ENCODE measurements around the gene RNU1-1.
"Not testable (repeated sequence)": the region's sequence is repeated elsewhere in the genome, so short reads cannot be mapped to it uniquely, and the experiment has no call there.

RNU1-1 gene

GRCh38 chr1:16491056-16491675 is 22.9 kb downstream of the RNU1-1 start:
- no peak for DNase-seq
- H3K27ac ChIP-seq (ENCODE audit: insufficient read depth in 1 of 2, low read depth in 1 of 2, low read length in 2 of 2, poor library complexity in 1 of 2, severe bottlenecking in 2 of 2) = no peak overlapping the region
- no peaks in the 10 kb centered on the region for H3K9me3 ChIP-seq (ENCODE audit: control extremely low read depth in 1 of 5, control insufficient read depth in 4 of 5, insufficient read depth in 2 of 5, low read depth in 1 of 5, low read length in 4 of 5)
- H3K4me1 ChIP-seq (ENCODE audit: control extremely low read depth in 1 of 4, control insufficient read depth in 4 of 4, insufficient read depth in 4 of 4, low read length in 3 of 4) = no peaks in the 10 kb centered on the region
- no peaks in the 10 kb centered on the region for H3K27me3 ChIP-seq (replicated peaks in 2 of 5; ENCODE audit: control insufficient read depth in 4 of 5, insufficient read depth in 5 of 5, low read length in 4 of 5)
- peaks cover 0 to 5% (median under 1%) of the 10 kb centered on the region in 4 experiments for H3K36me3 ChIP-seq (ENCODE audit: control insufficient read depth in 4 of 4, insufficient read depth in 4 of 4, low read length in 3 of 4)
- WGBS (ENCODE audit: insufficient coverage) = 99% methylated on average over 6 of the region's 9 CpGs
- H3K4me3 ChIP-seq (ENCODE audit: control insufficient read depth in 1 of 7, extremely low read depth in 1 of 7, insufficient read depth in 4 of 7, low read depth in 2 of 7, low read length in 6 of 7) = no peak overlapping the region
- CTCF ChIA-PET = no interaction called here
- POLR2A ChIA-PET = no interaction called here

GRCh38 chr1:16489195-16489880 is 24.7 kb downstream of the RNU1-1 start:
- WGBS (ENCODE audit: insufficient coverage) = 100% methylated on average over 4 of the region's 9 CpGs
- H3K36me3 ChIP-seq (ENCODE audit: control insufficient read depth in 4 of 4, insufficient read depth in 4 of 4, low read length in 3 of 4) = not testable (repeated sequence)

GRCh38 chr1:16487011-16487410 is 27.1 kb downstream of the RNU1-1 start:
- not testable (repeated sequence) for H3K36me3 ChIP-seq (ENCODE audit: control insufficient read depth in 4 of 4, insufficient read depth in 4 of 4, low read length in 3 of 4); H3K27me3 ChIP-seq (replicated peaks in 2 of 5; ENCODE audit: control insufficient read depth in 4 of 5, insufficient read depth in 5 of 5, low read length in 4 of 5); H3K9me3 ChIP-seq (ENCODE audit: control extremely low read depth in 1 of 5, control insufficient read depth in 4 of 5, insufficient read depth in 2 of 5, low read depth in 1 of 5, low read length in 4 of 5)

More at GRCh38 chr1:16489195-16489880, 24.7 kb downstream of the RNU1-1 start:
- H3K9me3 ChIP-seq (ENCODE audit: control extremely low read depth in 1 of 5, control insufficient read depth in 4 of 5, insufficient read depth in 2 of 5, low read depth in 1 of 5, low read length in 4 of 5); DNase-seq; H3K27ac ChIP-seq (ENCODE audit: insufficient read depth in 1 of 2, low read depth in 1 of 2, low read length in 2 of 2, poor library complexity in 1 of 2, severe bottlenecking in 2 of 2); CTCF ChIA-PET; H3K4me1 ChIP-seq (ENCODE audit: control extremely low read depth in 1 of 4, control insufficient read depth in 4 of 4, insufficient read depth in 4 of 4, low read length in 3 of 4); H3K27me3 ChIP-seq (replicated peaks in 2 of 5; ENCODE audit: control insufficient read depth in 4 of 5, insufficient read depth in 5 of 5, low read length in 4 of 5); H3K4me3 ChIP-seq (ENCODE audit: control insufficient read depth in 1 of 7, extremely low read depth in 1 of 7, insufficient read depth in 4 of 7, low read depth in 2 of 7, low read length in 6 of 7); POLR2A ChIA-PET: not testable (repeated sequence)

GRCh38 chr1:16486316-16486715 is 27.8 kb downstream of the RNU1-1 start:
- POLR2A ChIA-PET = not testable (repeated sequence)

More at GRCh38 chr1:16487011-16487410, 27.1 kb downstream of the RNU1-1 start:
- H3K4me3 ChIP-seq (ENCODE audit: control insufficient read depth in 1 of 7, extremely low read depth in 1 of 7, insufficient read depth in 4 of 7, low read depth in 2 of 7, low read length in 6 of 7); H3K27ac ChIP-seq (ENCODE audit: insufficient read depth in 1 of 2, low read depth in 1 of 2, low read length in 2 of 2, poor library complexity in 1 of 2, severe bottlenecking in 2 of 2); CTCF ChIA-PET; H3K4me1 ChIP-seq (ENCODE audit: control extremely low read depth in 1 of 4, control insufficient read depth in 4 of 4, insufficient read depth in 4 of 4, low read length in 3 of 4); DNase-seq; POLR2A ChIA-PET: not testable (repeated sequence)

GRCh38 chr1:16484931-16485330 is 29.2 kb downstream of the RNU1-1 start:
- peaks cover 0 to 8% (median 0%) of the 10 kb centered on the region in 4 experiments for H3K36me3 ChIP-seq (ENCODE audit: control insufficient read depth in 4 of 4, insufficient read depth in 4 of 4, low read length in 3 of 4)
- WGBS (ENCODE audit: insufficient coverage) = 91% methylated on average over 4 of the region's 6 CpGs

More at GRCh38 chr1:16486316-16486715, 27.8 kb downstream of the RNU1-1 start:
- H3K4me1 ChIP-seq (ENCODE audit: control extremely low read depth in 1 of 4, control insufficient read depth in 4 of 4, insufficient read depth in 4 of 4, low read length in 3 of 4); H3K27me3 ChIP-seq (replicated peaks in 2 of 5; ENCODE audit: control insufficient read depth in 4 of 5, insufficient read depth in 5 of 5, low read length in 4 of 5); DNase-seq; CTCF ChIA-PET; H3K4me3 ChIP-seq (ENCODE audit: control insufficient read depth in 1 of 7, extremely low read depth in 1 of 7, insufficient read depth in 4 of 7, low read depth in 2 of 7, low read length in 6 of 7); H3K36me3 ChIP-seq (ENCODE audit: control insufficient read depth in 4 of 4, insufficient read depth in 4 of 4, low read length in 3 of 4); H3K9me3 ChIP-seq (ENCODE audit: control extremely low read depth in 1 of 5, control insufficient read depth in 4 of 5, insufficient read depth in 2 of 5, low read depth in 1 of 5, low read length in 4 of 5); H3K27ac ChIP-seq (ENCODE audit: insufficient read depth in 1 of 2, low read depth in 1 of 2, low read length in 2 of 2, poor library complexity in 1 of 2, severe bottlenecking in 2 of 2): not testable (repeated sequence)
- 97% methylated on average over 7 of the region's 8 CpGs for WGBS (ENCODE audit: insufficient coverage)

GRCh38 chr1:16484501-16484835 is 29.6 kb downstream of the RNU1-1 start:
- POLR2A ChIA-PET = no interaction called here
- Histone ChIP-seq H3K27ac (ENCODE audit: insufficient read depth in 1 of 2, low read depth in 1 of 2, low read length in 2 of 2, poor library complexity in 1 of 2, severe bottlenecking in 2 of 2) (no peak overlapping the region), H3K4me1 (ENCODE audit: control extremely low read depth in 1 of 4, control insufficient read depth in 4 of 4, insufficient read depth in 4 of 4, low read length in 3 of 4) (no peaks in the 10 kb centered on the region), H3K9me3 (ENCODE audit: control extremely low read depth in 1 of 5, control insufficient read depth in 4 of 5, insufficient read depth in 2 of 5, low read depth in 1 of 5, low read length in 4 of 5) (no peaks in the 10 kb centered on the region), H3K36me3 (ENCODE audit: control insufficient read depth in 4 of 4, insufficient read depth in 4 of 4, low read length in 3 of 4) (peaks cover 0 to 8% (median 0%) of the 10 kb centered on the region in 4 experiments), H3K4me3 (ENCODE audit: control insufficient read depth in 1 of 7, extremely low read depth in 1 of 7, insufficient read depth in 4 of 7, low read depth in 2 of 7, low read length in 6 of 7) (no peak overlapping the region), H3K27me3 (replicated peaks in 2 of 5; ENCODE audit: control insufficient read depth in 4 of 5, insufficient read depth in 5 of 5, low read length in 4 of 5) (no peaks in the 10 kb centered on the region)
- CTCF ChIA-PET = no interaction called here
- no peak for DNase-seq
- WGBS (ENCODE audit: insufficient coverage) = 92% methylated on average over 8 of the region's 8 CpGs

More at GRCh38 chr1:16484931-16485330, 29.2 kb downstream of the RNU1-1 start:
- H3K27ac ChIP-seq (ENCODE audit: insufficient read depth in 1 of 2, low read depth in 1 of 2, low read length in 2 of 2, poor library complexity in 1 of 2, severe bottlenecking in 2 of 2) = no peak overlapping the region
- H3K4me1 ChIP-seq (ENCODE audit: control extremely low read depth in 1 of 4, control insufficient read depth in 4 of 4, insufficient read depth in 4 of 4, low read length in 3 of 4) = no peaks in the 10 kb centered on the region
- H3K4me3 ChIP-seq (ENCODE audit: control insufficient read depth in 1 of 7, extremely low read depth in 1 of 7, insufficient read depth in 4 of 7, low read depth in 2 of 7, low read length in 6 of 7) = no peak overlapping the region
- no peak for DNase-seq
- no peaks in the 10 kb centered on the region for H3K9me3 ChIP-seq (ENCODE audit: control extremely low read depth in 1 of 5, control insufficient read depth in 4 of 5, insufficient read depth in 2 of 5, low read depth in 1 of 5, low read length in 4 of 5)
- H3K27me3 ChIP-seq (replicated peaks in 2 of 5; ENCODE audit: control insufficient read depth in 4 of 5, insufficient read depth in 5 of 5, low read length in 4 of 5) = no peaks in the 10 kb centered on the region
- CTCF ChIA-PET = no interaction called here
- POLR2A ChIA-PET = no interaction called here

- POLR2A ChIA-PET; H3K36me3 ChIP-seq (ENCODE audit: control insufficient read depth in 4 of 4, insufficient read depth in 4 of 4, low read length in 3 of 4); H3K4me1 ChIP-seq (ENCODE audit: control extremely low read depth in 1 of 4, control insufficient read depth in 4 of 4, insufficient read depth in 4 of 4, low read length in 3 of 4); H3K4me3 ChIP-seq (ENCODE audit: control insufficient read depth in 1 of 7, extremely low read depth in 1 of 7, insufficient read depth in 4 of 7, low read depth in 2 of 7, low read length in 6 of 7); H3K27me3 ChIP-seq (replicated peaks in 2 of 5; ENCODE audit: control insufficient read depth in 4 of 5, insufficient read depth in 5 of 5, low read length in 4 of 5); DNase-seq; CTCF ChIA-PET; H3K27ac ChIP-seq (ENCODE audit: insufficient read depth in 1 of 2, low read depth in 1 of 2, low read length in 2 of 2, poor library complexity in 1 of 2, severe bottlenecking in 2 of 2); H3K9me3 ChIP-seq (ENCODE audit: control extremely low read depth in 1 of 5, control insufficient read depth in 4 of 5, insufficient read depth in 2 of 5, low read depth in 1 of 5, low read length in 4 of 5): not testable (repeated sequence)
- 93% methylated on average over 32 of the region's 45 CpGs for WGBS (ENCODE audit: insufficient coverage)
Observed at GRCh38 chr1:16483639-16484500, 30.2 kb downstream of the RNU1-1 start.

All from common myeloid progenitor, CD34-positive (primary cell).